HG02938 (cell line): Measurements from ENCODE around the gene CIT.

Experiments
- ATAC-seq: cut with Tn5 transposase; IDR thresholded peaks from one replicate; pipeline ENCODE4 v1.9.1; 2021; ENCODE audit warnings: mild to moderate bottlenecking, moderate library complexity; ENCODE audit not compliant: unreplicated experiment

The CIT gene

DNA sequence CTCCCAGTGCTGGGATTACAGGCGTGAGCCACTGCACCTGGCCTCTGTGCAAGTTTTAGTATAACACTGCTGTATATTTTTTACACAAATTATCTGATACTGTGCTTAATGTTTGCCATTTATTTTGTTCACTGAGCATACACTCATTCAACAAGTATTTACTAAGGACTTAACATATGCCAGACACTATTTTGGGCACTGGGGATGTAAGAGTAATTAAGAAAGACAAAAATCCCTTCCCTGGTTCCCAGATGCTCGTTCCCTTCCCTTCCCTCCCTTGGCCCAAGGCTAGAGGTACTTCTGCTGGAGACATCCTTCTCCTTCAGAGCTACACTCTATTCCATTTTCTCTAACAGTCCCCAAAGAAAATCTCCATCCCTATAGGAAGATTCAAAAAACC, 12.5 kb downstream of the CIT start:
- no peak for ATAC-seq

DNA sequence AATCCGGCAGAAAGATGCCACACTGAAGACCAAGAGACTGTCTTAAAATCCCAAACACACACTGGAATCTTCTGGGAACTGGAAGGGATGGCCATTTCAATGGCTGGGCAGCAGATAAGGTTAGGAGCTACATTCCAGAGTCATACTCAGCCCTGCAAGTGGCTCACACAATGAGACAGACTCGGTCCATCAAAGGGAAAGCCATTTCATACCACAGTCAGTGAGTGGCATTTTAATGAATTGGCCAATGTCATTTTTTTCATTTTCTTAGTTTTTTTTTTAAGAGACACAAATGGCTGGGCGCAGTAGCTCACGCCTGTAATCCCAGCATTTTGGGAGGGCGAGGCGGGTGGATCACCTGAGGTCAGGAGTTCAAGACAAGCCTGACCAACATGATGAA, 17.9 kb downstream of the CIT start:
- no peak for ATAC-seq

DNA sequence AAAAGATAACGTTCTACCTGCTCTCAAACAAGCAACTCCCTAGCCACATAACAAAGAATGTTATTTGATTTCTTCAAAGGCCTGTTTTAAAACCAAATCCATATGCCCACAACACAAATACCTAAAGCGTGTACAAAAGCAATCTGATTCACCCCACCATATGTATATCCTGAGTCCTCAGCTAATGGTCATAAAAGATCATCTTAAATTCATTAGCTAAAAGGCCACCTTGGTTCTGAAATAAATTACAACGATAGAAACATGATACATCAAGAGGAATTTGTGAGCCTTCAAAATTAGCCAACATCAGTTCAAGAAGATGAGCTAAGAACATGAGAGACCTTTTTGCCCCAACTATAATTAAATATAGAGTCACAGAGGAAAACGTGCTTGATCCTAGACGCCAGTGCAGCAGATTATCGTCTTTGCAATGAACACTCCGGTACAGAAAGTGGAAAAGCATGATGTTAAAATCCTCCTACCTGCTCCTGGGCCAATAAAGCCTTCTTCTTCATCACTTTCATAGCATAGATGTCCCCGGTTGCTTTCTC, 20.0 kb downstream of the CIT start:
- no peak for ATAC-seq

DNA sequence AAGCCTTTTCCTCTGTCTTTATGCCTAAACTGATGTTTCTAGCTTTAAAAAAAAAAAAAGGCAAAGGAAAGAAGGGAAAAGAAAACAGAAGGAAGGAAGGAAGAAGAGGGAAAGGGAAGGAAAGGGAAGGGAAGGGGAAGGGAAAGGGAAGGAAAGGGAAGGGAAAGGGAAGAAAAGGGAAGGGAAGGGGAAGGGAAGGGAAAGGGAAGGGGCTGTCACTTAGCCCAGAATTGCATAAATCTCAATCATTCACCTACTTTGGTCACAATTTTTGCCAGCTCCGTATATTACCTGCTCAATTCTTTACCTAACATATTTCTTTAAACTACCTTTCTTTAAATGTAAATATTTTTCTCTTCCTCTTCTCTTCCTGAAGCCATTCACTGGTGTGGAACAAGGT, 26.8 kb downstream of the CIT start:
- ATAC-seq = no peak

DNA sequence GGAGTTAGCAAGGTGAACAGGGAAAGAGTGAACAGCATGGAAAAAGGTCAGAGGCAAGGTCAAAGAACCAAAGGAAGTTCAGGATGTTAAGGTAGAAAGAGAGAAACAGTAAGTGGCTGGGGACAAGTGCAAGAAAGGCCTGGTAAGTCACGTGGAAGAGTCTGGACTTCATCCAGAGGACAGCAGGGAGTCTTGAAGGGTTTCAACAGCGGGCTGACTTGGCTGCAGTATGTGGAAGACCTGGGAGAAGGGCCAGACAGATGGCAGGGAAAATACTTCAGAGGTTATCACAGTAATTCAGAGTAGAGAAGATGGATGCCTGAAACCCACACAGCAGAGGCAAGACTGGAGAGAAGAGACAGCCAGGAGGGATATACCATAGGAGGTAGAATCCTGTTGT, 34.0 kb downstream of the CIT start:
- no peak for ATAC-seq

DNA sequence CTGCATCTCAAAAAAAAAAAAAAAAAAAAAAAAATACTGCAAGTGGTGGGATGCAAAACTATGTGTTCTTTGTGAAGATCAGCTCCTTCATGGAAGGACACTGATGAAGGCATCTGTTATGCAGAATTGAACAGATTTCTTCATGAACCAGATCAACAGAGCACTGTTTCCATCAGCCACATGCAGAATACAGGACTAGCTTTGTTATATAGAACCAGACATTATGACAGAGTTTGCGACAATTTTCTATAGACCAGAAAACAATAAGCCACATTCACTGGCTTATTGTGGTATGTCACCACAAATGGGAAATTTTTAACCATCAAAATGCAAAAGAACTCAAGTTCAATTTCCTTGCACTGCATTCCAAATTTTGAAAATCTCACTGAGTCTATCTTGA, 34.7 kb downstream of the CIT start:
- no peak for ATAC-seq

DNA sequence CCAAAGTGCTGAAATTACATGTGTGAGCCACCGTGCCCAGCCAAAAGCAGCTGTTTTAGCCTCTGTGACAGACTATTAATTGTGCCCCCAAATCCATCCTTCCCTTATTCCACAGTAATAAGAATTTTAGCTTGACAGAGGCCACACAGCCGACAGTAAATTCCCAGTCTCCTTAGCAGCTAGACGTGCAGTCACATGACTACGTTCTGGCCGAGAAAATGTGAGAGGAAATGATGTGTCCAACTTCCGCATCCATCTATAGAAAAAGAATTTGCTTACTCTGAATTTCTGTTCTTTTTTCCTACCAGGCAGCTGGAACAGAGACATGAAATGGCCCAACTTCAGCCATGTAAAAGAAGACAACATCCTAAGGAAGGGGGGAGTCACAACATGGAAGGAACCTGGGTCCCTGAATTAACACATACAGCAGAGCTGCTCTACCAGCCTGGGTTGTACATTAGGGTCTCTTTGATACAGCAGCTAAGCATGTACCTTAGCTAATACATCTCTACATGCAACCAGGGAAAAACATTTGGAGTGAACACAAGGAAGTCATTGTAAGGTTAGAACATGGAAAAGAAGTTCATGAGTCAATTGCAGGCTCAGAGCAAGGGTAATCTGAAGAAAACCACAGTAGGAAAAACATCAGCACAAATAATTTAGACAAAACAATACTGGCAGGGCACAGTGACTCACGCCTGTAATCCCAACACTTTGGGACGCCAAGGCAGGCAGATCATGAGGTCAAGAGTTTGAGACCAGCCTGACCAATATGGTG, 35.5 kb downstream of the CIT start:
- ATAC-seq = no peak

DNA sequence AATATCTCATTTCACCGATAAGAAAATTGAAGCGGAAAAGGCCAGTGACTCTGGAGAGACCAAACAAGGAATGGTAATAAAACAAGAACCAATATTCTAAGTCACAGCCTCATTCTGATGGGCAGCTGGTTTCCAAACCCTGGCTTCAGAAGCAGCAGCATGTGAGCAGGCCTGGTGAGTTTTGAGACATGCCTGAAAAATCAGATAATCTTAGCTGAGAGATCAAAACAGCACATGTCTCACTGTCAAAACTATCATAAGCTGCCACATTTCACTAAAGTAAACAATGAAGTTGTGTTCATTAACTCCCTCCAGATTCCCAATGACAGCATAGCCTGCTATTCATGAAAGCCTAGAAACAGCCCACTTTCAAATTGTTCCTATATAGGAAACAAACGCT, 36.5 kb downstream of the CIT start:
- no peak for ATAC-seq

DNA sequence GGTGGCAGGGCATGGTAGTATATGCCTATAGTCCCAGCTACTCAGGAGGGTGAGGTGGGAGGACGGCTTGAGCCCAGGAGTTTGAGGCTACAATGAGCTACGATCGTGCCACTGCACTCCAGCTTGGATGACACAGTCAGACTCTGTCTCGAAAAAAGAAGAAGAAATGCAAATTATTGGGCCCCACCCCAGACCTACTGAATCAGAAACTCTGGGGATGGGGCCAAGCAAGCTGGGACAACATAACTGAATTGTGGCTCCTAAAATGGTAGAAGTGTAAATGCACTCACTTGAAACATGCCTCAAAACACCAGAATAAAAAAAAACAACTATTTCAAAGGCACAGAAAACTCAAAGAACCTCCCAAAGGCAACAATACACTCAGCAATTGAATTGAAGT, 37.0 kb downstream of the CIT start:
- no peak for ATAC-seq

DNA sequence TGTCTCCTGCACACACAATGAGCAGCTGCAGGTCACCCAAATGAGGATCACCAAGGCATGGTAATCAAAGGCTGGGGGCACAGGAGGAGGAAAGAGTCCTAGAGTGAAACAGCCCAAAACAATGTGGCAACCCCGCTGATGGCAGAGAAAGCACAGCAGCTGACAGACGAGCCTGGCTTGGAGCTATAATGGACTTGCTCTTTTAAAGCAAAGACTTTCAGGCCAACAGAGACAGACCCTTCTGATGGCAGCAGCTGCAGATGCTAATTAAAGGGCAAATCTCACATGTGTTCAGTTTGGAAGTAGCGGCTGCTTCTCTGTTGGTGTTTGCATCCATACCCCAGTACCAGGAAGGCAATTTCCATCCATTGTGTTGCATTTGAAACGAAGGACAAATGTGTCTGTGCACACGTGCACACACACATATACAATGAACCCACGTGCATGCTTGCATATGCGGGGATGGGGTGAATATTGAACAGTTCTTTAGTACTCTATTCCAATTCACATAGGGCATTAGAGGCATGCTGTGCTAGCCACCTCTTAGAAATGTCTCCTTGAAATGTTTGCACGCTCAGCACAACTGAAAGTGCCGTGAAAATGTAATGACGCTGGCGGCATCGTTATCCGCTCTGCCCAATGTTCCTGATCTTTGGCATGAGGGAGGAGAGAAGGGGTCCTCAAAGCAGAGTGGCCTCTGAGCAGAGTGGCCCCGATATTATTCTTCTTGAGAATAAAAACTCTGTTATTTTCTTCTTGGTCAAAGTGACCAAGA, 38.1 kb downstream of the CIT start:
- ATAC-seq = no peak

DNA sequence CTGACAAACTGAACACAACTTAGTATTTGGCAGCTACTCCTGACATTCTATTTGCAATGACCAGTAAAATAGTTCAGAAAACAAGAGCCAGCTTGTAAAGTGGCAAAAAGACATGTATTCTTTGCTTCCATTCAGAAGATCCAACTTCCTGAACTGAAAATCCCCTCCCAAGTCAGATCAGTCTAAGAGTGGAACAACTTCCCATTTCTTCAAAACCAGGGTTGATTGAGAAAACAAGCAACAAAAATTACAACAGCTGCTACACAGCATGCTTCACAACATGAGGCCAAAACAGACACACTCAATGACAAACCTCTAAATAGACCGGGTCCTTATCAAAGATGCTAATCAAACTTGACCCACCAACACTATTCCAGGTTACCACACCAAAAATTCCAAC, 40.3 kb downstream of the CIT start:
- no peak for ATAC-seq

DNA sequence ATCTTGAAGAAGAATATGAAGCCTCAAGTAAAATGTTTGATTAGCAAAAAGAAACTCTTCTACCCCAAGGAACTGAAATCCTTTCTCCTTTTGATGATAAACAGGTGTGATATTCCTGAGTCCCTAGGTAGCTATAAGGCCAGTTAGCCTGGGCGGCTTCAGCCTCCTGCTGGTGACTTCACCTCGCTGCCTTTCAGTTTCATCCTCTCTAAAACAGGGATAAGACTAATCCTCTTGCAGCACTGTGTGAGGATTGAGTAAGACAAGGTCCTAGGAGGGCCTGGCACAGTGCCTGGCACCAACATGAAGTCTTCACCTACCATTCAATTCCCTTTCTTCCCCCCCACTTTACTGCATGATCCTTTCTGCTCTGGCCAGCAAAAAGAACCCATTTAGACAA, 42.1 kb downstream of the CIT start:
- no peak for ATAC-seq

DNA sequence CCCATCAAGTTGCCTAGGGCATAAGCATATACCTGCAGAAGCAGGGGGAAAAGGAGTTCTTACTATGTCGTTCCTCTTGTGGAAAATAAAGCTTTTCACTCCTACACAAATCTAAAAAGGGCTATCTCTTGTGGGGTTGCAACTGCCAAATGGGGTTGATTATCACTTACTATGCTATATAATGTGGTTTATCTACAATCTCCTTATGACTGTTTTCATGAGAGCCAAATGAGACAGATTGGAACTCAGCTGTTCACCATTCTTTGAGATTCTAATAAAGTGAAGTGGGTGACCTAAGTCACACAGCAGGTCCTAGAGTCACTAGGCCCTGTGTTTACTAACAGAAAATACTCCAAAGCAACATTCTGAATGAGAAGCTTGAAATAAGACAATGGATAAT, 47.7 kb downstream of the CIT start:
- no peak for ATAC-seq

DNA sequence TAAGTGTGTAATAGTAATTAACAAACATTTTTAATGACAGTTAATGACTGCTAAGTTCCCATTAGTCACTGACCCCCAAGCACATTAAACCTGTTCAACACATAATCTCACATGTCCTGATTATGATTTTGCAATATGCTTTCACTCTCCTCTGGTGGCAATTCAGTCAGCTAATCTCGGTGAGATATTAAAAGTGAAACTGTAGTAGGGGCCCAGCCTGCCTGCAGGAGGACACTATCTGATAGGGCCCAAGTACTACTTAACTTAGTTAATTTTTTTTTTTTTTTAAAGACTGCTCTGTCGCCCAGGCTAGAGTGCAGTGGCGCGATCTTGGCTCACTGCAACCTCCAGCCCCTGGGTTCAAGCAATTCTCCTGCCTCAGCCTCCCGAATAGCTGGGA, 48.8 kb downstream of the CIT start:
- ATAC-seq = no peak

DNA sequence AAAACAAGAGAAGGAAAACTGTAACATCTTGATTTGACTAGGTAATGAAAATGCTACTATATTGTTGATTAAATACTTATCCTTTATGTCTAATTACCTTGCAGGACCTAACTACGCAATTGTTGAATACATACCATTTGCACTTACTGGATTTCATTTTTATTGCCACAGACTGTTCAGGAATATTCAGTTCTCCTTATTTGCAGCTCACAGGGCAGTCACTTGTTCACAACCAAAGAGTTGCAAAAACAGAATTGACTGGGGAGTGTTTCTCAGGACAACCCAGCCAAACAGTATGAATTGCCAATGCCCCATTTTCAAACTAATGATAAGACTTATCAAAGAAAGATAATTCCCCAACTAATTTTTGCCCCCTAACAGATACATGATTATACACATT, 49.4 kb downstream of the CIT start:
- ATAC-seq = no peak

DNA sequence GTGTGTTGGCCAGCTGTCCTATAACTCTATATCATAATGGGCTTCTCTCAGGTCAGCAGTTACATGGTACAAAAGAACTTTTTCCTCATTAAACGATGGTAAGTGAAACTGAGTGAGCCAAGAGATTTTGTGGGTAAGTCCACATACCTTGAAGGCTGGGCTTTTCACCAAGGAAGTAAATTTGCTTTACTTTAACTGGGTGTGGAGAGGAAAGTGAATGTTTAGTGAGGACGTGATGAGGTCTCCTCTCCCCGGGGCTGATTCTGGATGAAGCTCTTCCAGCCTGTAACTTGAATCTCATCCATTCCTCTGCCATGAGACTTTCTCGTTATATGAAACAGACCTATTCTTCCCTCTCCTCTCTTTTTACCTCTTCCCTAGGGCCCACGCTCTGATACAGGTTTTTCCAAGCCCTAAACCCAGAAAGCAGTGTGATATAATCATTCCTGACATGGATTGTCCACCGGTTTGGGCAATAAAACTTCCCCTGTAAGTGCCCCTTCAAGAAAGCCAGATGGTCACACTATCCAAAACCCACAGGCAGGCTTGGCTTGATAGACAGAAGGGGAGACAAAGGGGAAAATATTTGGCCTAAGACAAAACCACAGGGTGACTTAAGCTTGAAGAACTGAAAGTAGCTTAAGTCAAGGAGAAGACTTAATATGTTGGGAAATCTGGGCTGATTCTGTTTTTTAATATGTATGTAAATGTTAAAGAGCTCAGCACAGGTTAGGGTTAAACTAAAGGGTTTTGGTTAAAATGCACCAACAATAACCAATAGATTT, 50.3 kb downstream of the CIT start:
- ATAC-seq = no peak

DNA sequence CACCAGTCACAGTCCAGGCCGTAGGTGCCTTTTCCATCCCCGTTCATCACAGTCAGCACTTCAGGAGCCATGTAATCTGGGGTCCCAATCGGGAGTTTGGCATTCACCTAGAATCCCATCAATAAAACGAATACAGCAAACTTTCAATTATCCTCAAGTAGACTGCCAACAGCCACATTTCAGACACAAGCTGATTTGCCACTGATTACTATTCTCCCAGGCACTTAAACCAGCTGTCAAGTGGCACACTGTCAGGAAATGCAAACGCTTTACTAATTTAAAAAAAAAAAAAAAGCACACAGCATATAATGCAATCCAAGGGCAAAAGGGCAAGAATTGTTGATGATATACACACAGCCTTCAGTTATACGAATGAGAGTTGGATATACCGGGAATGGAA, 51.9 kb downstream of the CIT start:
- no peak for ATAC-seq

DNA sequence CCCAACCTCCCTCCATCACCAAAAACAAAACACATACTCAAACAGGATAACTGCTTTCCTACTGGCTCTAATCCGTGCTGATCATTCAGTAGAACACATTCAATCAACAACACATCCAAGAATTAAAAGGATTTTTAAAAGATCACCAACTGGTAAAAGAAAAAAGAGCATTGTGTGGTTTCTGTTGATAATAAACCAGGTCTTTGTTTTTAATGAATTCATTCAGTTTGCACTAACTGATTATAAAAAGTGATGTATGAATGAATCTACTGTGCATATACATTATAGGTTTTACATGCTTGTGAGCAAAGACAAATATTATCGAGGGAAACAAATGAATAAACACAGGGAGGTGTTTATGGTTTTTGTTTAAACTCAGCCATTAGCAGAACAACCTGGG, 55.1 kb downstream of the CIT start:
- ATAC-seq = no peak

DNA sequence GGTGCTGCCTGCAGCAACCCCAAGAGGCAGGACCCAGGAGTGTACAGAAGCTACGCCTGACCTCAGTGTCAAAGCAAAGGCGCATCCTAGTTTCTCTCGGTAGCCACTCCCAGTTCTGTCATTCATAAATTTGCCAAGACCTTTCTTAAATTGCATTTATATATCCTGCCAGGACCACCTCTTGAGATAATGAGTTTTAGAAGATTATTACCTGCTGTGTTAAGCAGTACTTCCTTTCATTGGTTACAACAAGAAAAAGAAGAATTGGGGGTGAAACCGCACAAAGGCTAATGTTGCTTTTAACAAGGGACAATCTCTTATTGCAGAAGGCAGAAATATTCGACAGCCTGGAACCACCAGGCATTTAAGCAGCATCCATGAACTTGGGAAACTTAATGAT, 57.8 kb downstream of the CIT start:
- ATAC-seq = no peak

DNA sequence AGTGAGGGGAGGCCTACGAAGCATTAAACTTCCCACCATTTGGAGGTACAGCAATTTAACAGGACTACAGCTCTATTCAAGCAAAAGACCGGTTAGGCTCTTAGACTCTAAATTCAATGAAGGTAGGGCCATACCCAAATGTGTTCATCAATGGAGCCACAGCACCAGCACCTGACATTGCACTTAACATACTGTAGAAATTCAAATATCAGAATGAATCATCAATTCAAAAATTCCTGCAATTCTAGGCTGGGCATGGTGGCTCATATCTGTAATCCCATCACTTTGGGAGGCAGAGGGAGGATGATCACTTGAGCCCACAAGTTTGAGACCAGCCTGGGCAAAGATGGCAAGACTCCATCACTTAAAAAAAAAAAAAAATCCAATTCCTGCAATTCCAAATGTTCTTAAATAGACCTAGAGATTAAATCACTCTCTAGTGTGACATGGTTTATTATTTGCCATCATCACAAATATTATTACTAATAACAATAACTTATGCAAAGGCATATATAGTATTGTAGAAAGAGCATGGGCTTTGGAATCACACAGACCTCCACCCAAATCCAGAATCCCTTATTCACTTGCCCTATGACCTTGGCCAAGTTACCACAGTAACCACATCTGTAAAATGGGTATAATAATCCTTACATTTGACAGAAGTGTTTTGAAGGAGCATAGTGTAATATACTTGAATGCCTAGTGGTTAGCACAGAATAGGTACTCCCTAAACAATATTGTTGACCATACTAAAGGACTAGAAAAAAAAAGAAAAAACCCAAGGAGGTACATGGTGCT, 59.4 kb downstream of the CIT start:
- no peak for ATAC-seq

DNA sequence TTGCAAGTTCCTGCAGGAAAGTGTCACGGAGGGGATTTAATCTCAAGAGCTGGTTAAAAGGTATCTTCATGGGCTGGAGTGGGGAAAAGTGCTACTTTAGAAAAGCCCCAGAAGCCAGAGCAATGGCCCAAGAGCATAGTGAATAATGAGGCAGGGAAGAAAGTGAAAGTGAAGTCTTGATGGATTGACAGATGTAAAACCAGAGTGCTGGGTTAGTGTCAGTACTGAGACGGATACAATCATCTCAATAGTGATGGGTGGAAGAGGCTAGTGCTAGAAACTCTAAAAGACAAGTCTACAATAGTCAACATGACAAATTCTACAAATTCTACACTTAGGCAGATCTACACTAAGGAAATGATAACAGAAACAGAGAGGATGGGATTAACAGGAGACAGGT, 68.1 kb downstream of the CIT start:
- ATAC-seq = no peak
